ENCODE data around the gene BANK1. TPM values are rescaled to one million over a fixed set of nuclear protein-coding genes. Genes with fewer than 3 reads are reported as not detected.

Gene BANK1
- total RNA-seq, 1 experiment from 2014 or later, result not detected

DNA sequence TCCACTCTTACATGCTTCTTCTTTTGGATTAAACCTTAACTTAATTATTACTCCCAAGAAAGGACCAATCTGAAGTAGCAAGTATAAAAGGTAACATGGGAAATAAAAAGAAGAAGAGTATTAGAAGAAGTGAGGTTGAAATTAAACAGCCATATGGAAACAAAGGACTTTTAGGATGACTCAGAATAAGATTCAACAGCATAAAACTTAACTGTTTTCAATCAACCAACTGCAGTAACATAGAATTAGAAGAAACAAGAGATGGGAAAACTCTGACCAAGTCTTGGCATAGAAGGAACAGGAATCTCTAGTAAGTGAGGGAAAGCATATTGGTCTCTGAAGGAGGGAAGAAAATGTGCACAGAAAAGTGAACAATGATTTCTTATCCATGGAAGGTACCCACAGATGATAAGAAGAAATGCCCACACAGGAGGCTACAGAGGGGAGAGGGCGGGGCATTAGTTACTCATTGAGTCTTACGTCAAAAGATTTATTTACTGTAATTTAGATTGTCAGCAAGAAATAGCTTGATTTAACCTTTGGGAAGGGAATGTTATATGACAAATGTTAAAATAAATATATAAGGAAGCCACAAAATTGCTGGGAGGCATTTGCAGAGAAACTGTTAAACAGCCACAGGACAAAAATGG lies 177.3 kb downstream of the BANK1 start:
- DNase-seq, result no peak
- no peak overlapping the region for H3K4me3 ChIP-seq
- no peaks in the 10 kb centered on the region for H3K9me3 ChIP-seq
- no peaks in the 10 kb centered on the region for H3K36me3 ChIP-seq
- no peaks in the 10 kb centered on the region for H3K27me3 ChIP-seq

DNA sequence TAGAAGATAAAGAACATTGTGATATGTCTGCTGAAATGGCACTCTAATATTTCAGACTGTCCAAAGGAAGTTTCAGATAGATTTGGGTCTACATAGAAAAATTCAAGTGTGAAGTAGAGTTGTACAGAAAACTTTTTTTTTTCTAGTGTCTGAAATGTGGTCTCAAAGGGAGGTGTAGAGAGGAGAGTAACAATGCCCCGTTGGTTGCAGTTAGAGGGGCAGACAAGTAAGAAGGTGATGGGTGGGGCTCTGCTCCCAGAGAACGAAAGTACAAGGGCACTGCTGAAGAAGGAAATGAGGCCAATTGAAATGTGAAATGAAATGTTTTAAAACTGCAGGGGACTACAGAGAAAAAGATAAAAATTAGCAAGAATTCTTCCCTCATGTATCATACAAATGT lies 177.8 kb downstream of the BANK1 start:
- no peaks in the 10 kb centered on the region for H3K27me3 ChIP-seq
- H3K36me3 ChIP-seq, result no peaks in the 10 kb centered on the region
- H3K4me3 ChIP-seq, result no peak overlapping the region
- H3K9me3 ChIP-seq, result no peaks in the 10 kb centered on the region
- DNase-seq, result no peak

DNA sequence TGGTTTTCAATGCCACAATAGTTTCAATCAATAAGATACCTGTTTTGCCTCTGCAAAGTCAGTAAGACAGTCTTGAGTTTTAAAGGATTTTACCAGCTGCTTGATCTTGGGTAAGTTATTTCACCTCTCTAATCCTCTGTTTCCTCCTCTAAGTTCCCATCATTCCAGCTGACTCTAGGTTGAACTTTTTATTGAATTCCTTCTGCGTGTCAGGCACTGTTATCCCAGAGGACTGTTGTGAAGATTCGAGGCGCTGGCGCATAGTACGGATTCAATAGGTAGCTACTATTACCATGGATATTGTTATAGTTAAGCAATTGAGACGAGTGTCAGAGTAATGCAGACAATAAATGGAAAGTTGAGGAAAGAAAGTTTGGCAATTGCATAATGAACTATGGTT lies 179.4 kb downstream of the BANK1 start:
- DNase-seq, result no peak
- H3K4me3 ChIP-seq, result no peak overlapping the region
- no peaks in the 10 kb centered on the region for H3K36me3 ChIP-seq
- H3K27me3 ChIP-seq, result no peaks in the 10 kb centered on the region
- no peaks in the 10 kb centered on the region for H3K9me3 ChIP-seq

DNA sequence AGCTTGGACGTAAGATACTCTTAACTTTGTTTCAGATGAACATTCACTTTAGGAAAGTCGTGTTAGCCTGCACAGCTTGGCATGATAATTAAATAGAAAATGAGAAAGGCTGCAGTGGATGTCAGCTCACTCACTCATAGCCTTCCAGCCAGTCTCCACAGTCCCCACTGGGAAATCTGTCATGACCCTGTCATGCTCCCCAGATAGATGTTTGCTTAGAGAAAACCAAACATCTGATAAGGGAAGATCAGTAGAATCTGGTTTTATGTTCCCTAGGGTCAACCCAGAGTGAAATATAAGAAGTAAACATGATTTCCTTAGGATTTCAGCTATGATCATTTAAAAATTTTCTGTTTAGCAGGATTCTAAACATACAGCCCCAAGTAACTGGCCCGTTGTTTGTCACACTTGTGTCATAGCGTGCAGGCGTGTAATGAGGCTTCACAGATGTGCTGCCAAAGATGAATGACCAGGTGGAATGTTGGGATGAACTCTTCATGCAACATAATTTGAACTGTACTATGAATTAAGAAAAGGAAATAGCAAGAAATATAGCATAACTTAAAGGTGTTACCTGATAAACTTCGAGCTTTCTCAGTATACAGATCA lies 180.1 kb downstream of the BANK1 start:
- no peak for DNase-seq
- H3K36me3 ChIP-seq, result no peaks in the 10 kb centered on the region
- H3K9me3 ChIP-seq, result no peaks in the 10 kb centered on the region
- no peak overlapping the region for H3K4me3 ChIP-seq
- no peaks in the 10 kb centered on the region for H3K27me3 ChIP-seq

DNA sequence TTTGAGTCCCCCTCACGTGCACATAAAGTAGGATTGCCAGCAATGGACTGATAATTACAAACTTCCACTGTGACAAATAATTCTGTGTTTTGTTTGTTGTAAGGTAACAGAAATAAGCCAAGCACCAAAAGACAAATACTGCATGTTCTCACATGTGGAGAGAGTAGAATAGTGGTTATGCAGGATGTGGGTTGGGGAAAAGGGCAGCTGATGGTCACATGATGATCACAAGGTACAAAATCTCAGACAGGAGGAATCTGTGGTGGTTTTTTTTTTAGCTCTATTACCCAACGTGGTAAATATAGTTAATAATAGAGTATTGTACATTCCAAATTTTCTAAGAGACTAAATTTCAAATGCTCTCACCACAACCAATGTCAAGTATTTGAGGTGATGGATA lies 182.3 kb downstream of the BANK1 start:
- H3K36me3 ChIP-seq, result no peaks in the 10 kb centered on the region
- H3K9me3 ChIP-seq, result no peaks in the 10 kb centered on the region
- H3K4me3 ChIP-seq, result no peak overlapping the region
- no peak for DNase-seq
- no peaks in the 10 kb centered on the region for H3K27me3 ChIP-seq

DNA sequence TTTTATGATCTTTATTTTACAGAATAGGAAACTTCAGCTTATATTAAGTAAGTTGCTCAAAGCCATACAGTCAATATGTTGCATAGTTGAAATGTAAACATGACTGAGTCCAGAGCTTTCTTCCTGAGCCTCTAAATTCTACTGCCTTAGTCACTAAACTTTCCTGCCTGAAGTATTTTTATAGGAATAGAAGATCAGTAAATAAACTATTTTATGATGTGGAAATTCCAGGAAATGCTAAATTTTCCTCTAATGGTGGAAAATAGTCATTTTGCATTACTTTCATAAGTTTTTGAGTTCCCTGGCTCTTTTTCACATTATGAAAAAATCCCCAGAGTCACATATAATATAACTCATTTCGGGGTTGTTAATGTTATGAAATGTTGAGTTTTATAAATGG lies 182.8 kb downstream of the BANK1 start:
- no peaks in the 10 kb centered on the region for H3K9me3 ChIP-seq
- no peak overlapping the region for H3K4me3 ChIP-seq
- H3K27me3 ChIP-seq, result no peaks in the 10 kb centered on the region
- no peaks in the 10 kb centered on the region for H3K36me3 ChIP-seq
- no peak for DNase-seq

DNA sequence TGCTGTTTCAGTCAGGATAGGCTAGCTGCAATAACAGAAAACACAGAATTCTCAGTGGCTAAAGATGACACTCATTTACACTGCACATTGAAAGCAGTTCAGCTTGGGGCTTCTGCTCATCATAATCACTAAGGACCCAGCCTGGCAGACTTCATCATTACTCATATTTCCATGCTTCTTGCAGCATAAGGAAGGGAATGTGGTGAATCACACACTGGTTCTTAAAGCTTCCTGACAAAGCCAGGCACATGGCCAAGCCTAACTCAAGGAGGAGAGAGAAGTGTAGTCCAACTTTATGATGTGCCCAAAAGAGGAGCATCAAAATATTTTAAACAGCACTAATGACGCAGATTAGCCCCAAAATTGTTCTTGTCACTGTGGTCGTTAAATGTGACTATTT lies 186.5 kb downstream of the BANK1 start:
- peak; percentile 88 for DNase-seq
- no peaks in the 10 kb centered on the region for H3K36me3 ChIP-seq
- H3K9me3 ChIP-seq, result no peaks in the 10 kb centered on the region
- H3K27me3 ChIP-seq, result no peaks in the 10 kb centered on the region
- H3K4me3 ChIP-seq, result no peak overlapping the region

DNA sequence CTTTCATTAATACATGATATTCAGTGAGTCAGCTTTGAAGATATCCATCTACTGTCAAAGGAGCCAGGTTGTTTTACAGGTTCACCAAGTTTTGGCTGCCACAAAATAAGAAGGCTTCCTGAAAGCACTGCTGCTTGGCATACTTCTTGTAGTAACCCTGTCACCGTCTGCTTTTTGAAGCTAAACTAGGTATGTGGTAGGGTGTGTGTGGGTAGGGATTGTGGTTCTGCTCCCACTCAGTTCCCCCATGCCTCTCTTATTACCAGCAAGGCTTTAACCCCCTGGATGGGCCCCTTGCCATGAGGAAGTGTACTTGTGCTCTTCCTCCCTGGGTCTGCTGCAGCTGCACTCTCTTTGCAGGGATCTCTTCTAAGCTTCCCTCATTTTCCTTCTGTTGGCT lies 191.2 kb downstream of the BANK1 start:
- H3K9me3 ChIP-seq, result no peaks in the 10 kb centered on the region
- no peaks in the 10 kb centered on the region for H3K27me3 ChIP-seq
- H3K4me3 ChIP-seq, result no peak overlapping the region
- no peaks in the 10 kb centered on the region for H3K36me3 ChIP-seq
- no peak for DNase-seq

DNA sequence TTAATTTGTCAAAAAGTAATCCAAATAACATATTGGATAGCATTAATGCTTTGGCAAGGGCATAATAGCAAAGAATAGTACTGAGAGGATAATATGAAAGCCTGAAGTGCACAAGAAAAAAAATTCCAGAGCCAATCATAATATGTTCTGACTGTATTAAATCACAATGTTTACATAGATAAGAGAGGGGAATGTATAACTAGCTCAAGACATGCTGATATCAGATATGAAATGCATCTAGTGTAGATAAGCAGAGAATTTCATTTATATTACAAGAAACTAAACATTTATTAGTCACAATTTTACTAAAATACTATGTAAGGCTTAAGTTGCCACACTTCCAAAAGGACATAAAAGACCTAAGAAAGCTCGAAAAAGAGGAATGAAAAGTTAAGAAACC lies 193.3 kb downstream of the BANK1 start:
- no peak overlapping the region for H3K4me3 ChIP-seq
- H3K9me3 ChIP-seq, result no peaks in the 10 kb centered on the region
- no peaks in the 10 kb centered on the region for H3K27me3 ChIP-seq
- no peak for DNase-seq
- no peaks in the 10 kb centered on the region for H3K36me3 ChIP-seq

DNA sequence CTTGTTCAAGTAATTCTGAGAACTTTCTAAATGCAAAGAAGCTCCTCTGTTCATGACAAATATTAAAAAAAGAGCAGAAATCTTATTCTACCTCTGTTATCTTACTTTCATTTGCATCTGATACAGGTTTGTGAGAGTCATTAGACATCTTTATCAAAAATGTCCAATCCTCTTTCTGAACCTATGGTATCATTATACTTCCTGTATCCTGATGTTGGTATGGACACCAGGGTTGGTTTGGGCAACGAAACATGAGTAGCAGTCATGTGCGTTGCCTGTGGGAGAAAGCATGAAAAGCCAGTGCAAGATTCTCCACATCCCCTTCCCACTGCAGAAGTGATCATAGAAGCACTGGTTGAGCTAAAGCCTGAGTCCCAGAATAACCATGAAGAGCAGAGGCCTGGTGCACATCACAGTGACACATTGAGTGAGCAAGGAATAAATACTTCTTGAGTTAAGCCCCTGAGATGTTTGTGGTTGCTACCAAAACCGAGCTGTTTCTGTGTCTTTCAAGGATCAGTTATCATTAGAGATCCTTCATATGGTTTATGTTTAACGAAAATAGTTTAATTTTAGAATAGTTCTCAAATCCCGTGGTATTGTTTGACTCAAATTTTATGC lies 197.2 kb downstream of the BANK1 start:
- Histone ChIP-seq H3K27me3 (no peaks in the 10 kb centered on the region), H3K9me3 (no peaks in the 10 kb centered on the region), H3K36me3 (no peaks in the 10 kb centered on the region), H3K4me3 (no peak overlapping the region)
- DNase-seq, result no peak

DNA sequence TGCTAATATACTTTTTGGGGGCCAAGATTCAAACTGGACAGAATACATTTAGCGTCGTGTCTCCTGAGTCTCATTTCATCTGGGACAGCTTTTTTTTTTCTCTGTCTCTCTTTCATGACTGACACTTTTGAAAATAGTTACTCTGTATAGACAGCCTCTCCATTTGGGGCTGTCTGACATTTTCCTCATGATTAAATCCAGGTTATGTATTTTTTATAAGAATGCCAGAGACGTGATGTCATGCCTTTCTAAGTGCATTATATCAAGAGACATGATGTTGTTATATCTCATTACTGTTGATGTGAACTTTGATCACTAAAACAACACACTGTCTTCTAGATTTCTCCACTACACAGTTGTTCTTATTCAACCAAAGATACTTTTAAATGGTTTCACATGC lies 199.0 kb downstream of the BANK1 start:
- no peak overlapping the region for H3K4me3 ChIP-seq
- H3K9me3 ChIP-seq, result no peaks in the 10 kb centered on the region
- DNase-seq, result no peak

DNA sequence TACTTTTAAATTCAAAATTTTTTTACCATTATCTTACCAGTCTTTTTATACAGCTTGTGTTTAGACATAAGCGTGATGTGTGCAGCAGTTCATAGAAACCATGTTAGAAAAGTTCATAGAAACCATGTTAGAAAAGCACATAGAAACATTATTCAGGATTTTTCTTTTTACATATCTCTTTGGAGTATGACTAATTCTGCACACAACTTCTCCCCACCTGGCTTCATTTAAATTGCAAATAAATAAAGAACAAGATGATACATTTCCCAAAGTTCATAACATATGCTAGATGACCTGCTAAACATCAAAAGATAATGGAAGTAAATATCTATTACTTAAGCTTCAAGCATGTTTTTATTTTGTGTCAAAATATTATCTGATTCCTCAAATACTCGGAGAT lies 201.9 kb downstream of the BANK1 start:
- H3K27me3 ChIP-seq, result no peaks in the 10 kb centered on the region
- no peak overlapping the region for H3K4me3 ChIP-seq
- H3K36me3 ChIP-seq, result no peaks in the 10 kb centered on the region
- DNase-seq, result no peak
- no peaks in the 10 kb centered on the region for H3K9me3 ChIP-seq

More for the DNA sequence above, 199.0 kb downstream of the BANK1 start:
- Histone ChIP-seq H3K36me3 (no peaks in the 10 kb centered on the region), H3K27me3 (no peaks in the 10 kb centered on the region)

DNA sequence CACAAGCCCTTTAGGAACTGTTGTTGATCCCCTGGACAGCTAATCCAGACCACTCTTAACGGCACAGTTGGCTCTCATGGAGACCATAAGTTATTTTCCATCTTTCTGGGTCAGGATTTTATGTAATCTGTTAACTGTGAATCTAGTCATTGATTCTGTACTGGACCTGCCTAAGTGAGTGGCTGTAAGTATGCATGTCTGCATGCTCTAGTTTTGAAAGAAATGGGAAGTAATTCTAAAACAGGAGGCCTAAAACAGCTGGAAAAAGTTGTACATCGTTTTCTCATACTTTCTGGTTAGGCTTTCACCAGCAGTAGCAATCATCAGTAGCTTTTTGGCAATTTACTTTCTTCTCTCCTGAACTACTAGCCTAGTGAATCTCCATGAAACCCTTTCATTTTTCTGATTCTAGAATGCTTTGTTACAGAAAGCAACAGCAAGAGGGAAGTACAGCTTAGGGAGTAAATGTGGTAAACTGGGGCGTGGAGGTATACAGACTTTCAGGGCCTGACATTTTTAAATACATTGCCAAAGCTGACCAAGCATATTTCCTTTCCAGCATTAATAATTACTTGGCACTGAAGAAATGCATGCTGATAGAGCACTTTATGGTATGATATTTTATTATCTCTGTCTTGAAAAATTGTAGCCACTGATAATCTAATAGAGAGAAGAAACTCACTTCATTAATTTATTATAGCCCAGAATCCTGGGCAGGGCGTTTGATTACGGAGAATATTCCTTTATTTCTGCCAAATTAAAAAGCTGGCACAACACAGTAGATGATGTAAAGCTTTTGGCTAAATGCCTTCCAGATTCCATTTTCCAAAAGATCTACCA lies 202.7 kb downstream of the BANK1 start:
- no peaks in the 10 kb centered on the region for H3K27me3 ChIP-seq
- no peaks in the 10 kb centered on the region for H3K9me3 ChIP-seq
- DNase-seq, result no peak
- no peak overlapping the region for H3K4me3 ChIP-seq
- H3K36me3 ChIP-seq, result no peaks in the 10 kb centered on the region

DNA sequence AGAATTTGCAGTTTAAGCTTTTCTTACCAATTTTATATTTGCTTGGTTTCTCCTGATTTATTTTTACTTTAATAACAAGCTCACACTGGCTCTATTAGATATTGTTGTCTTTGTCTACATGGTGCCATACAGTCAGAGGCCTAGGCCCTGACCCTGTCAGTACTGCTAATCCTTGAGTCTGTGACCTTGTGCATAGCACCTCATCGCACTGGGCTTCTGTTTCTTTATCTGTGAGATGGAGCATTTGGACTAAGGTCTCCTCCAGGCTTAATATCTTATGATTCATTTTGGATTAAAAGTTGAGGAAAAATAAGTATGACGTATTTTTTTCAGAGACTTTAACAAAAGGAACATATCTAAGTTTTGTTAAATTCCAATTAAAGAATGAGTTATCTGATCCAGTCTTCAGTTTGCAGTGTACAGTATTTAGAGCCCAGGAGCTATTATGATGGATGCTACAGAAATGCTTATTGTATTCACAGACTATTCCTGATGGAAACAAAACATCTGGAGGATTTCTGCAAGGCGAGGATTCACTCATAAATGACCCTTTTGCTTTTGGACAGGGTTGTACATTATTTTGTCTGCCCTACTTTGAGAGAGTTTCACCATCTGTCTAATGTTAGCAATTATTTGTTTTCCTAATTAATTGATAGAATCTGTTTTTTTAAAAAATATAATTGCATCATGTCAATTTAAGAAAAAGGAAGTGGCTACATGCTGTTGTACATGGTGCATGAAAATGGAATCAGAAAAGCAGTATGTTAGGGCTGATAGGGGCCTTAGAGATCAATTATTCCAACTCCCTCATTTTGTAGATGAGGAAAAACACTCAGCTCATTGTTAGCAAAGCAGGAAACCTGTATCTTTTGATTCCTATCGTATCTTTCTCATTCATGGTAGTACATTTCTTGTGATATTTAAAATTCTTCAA lies 203.6 kb downstream of the BANK1 start:
- no peaks in the 10 kb centered on the region for H3K27me3 ChIP-seq
- H3K4me3 ChIP-seq, result no peak overlapping the region
- H3K9me3 ChIP-seq, result no peaks in the 10 kb centered on the region
- no peaks in the 10 kb centered on the region for H3K36me3 ChIP-seq
- DNase-seq, result no peak

DNA sequence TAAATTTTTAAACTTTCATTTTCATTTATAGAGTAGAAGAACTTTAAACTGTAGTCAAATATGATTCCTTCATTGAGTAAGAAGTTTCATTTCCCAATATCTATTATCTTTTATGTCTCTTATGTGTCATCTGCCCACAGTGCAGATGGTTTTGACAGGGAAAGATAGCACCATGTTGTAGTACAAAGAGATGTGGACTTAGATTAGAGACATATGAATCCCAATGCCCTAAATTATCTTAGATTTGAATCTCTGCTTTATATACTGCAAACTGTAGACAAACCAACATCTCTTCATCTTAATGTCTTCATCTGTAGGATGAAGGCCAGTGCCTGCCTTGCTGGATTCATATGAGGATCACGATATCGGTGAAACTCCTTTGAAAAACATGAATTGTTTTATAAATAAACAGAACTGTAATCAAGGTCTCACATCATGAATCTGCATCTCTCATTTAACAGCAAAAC lies 217.5 kb downstream of the BANK1 start:
- DNase-seq, result no peak
- Histone ChIP-seq H3K36me3 (no peaks in the 10 kb centered on the region), H3K27me3 (no peaks in the 10 kb centered on the region), H3K9me3 (no peaks in the 10 kb centered on the region), H3K4me3 (no peak overlapping the region)

DNA sequence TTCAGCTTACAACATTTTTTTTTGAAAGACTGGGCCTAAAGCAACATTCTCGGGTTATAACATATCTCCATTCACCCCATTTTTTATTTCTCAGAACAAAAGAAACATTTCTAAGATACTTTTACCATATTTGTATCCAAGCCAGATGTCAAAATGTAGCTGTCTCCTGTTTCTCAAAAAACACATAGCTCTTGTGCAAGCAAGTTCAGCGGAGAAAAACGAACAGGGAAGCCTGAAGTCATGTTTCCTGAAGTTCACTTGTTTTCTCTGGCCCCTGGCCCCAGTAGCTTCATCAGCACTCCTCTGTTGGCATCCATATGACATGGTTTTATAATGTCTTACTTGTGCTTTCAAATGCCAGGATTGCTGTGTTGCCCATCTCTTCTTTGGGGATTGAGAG lies 218.2 kb downstream of the BANK1 start:
- Histone ChIP-seq H3K4me3 (no peak overlapping the region), H3K36me3 (no peaks in the 10 kb centered on the region), H3K9me3 (no peaks in the 10 kb centered on the region), H3K27me3 (no peaks in the 10 kb centered on the region)
- DNase-seq, result no peak

All from MG63 (cell line).